Smooth muscle cell (in vitro differentiated cells): ENCODE results near the gene PHF12. TPM values are rescaled to one million over a fixed set of nuclear protein-coding genes. Genes with fewer than 3 reads are reported as not detected.

ENCODE experiments used
- DNase-seq: peaks from one replicate; lab custom pipeline; 2025; ENCODE audit not compliant: unreplicated experiment; lab: John Stamatoyannopoulos, UW
- H2AFZ ChIP-seq: fragments of 200-600 bp; sonication (generic); 2 replicates; pipeline ENCODE4 v1.6.0; 2016; ENCODE audit warnings: antibody characterized with exemption, low read depth, mild to moderate bottlenecking
- H3F3A ChIP-seq: fragments of 200-600 bp; sonication (generic); 2 replicates; pipeline ENCODE4 v1.6.0; 2017; ENCODE audit warnings: antibody characterized with exemption, low read depth
- H3K27ac ChIP-seq: fragments of 200-600 bp; sonication (generic); 2 replicates; pipeline ENCODE4 v1.5.1; 2016; ENCODE audit warnings: low read depth, mild to moderate bottlenecking
- H3K27me3 ChIP-seq: fragments of 200-600 bp; sonication (generic); 2 replicates; pipeline ENCODE4 v1.6.1; 2016; ENCODE audit warnings: low read depth, mild to moderate bottlenecking
- H3K36me3 ChIP-seq: fragments of 200-600 bp; sonication (generic); 2 replicates; pipeline ENCODE4 v1.5.1; 2016; ENCODE audit warnings: low read depth
- H3K4me1 ChIP-seq: fragments of 200-600 bp; sonication (generic); 2 replicates; pipeline ENCODE4 v1.5.1; 2016; ENCODE audit warnings: low read depth
- H3K4me2 ChIP-seq: fragments of 200-600 bp; sonication (generic); 2 replicates; pipeline ENCODE4 v1.6.0; 2016; ENCODE audit warnings: mild to moderate bottlenecking
- H3K4me3 ChIP-seq: fragments of 200-600 bp; sonication (generic); 2 replicates; pipeline ENCODE4 v1.5.1; 2016; ENCODE audit warnings: mild to moderate bottlenecking
- H3K79me2 ChIP-seq: fragments of 200-600 bp; sonication (generic); 2 replicates; pipeline ENCODE4 v1.6.0; 2016; ENCODE audit warnings: low read depth, mild to moderate bottlenecking
- H3K9ac ChIP-seq: fragments of 200-600 bp; sonication (generic); 2 replicates; pipeline ENCODE4 v1.6.0; 2016; ENCODE audit warnings: low read depth
- H3K9me3 ChIP-seq: fragments of 200-600 bp; sonication (generic); replicated peaks from 2 replicates; pipeline ENCODE4 v1.5.1; 2016; ENCODE audit warnings: low read depth
- H4K20me1 ChIP-seq: fragments of 200-600 bp; sonication (generic); 2 replicates; pipeline ENCODE4 v1.6.0; 2016; ENCODE audit warnings: low read depth
- CTCF ChIP-seq: fragments of 200-600 bp; sonication (generic); IDR thresholded peaks from 2 replicates; pipeline ENCODE4 v1.5.1; 2017; ENCODE audit warnings: borderline replicate concordance, mild to moderate bottlenecking, antibody characterized with exemption; ENCODE audit not compliant: insufficient read depth, poor library complexity, severe bottlenecking
- WGBS: methylation state at CpG from one replicate; pipeline ENCODE4 v1.1.7; 2016; ENCODE audit warnings: low lambda C conversion rate; 5-methylcytosine and 5-hydroxymethylcytosine counted together
- polyA plus RNA-seq: library from polyadenylated mRNA; unstranded; fragments of >200 nt; fragmentation: Nextera tagmentation; extraction: Ambion mirVana; gene quantifications from 2 replicates; pipeline ENCODE4 v1.2.1, GENCODE V29; 2016
- total RNA-seq: library from RNA; depleted of rRNA; stranded (reverse); fragments of >200 nt; gene quantifications from 2 replicates; pipeline ENCODE4 v1.2.3, GENCODE V29; 2014

Gene PHF12
- total and polyA plus RNA-seq, 2 experiments from 2014 or later, result 14.0 to 18.9 TPM

DNA sequence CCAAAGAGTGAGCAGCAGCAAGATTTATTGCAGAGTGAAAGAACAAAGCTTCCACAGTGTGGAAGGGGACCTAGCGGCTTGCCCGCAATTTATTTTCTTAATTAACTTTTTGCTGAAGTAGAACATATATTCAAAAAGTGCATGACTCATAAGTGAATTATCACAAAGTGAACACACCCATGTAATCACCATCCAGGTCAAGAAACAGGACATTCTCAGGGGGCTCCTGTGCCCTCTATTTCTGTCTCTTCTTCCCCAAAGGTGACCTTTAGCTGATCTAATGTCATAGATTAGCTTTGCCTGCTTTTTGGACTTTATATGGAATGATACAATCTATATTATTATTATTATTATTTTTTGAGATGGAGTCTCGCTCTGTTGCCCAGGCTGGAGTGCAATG, 76.6 kb downstream of the PHF12 start:
- no peak overlapping the region for H3K4me2 ChIP-seq
- no peak for DNase-seq
- TF ChIP-seq CTCF, result no peak
- H3K4me3 ChIP-seq, result no peak overlapping the region
- no peaks in the 10 kb centered on the region for H3K4me1 ChIP-seq
- H3K79me2 ChIP-seq, result no peaks in the 10 kb centered on the region
- no peaks in the 10 kb centered on the region for H4K20me1 ChIP-seq
- H3K9ac ChIP-seq, result no peak overlapping the region
- H3K36me3 ChIP-seq, result no peaks in the 10 kb centered on the region
- peaks cover 5% of the 10 kb centered on the region for H3F3A ChIP-seq
- WGBS, result 97% methylated on average over 3 of the region's 3 CpGs
- H2AFZ ChIP-seq, result no peak overlapping the region
- H3K27me3 ChIP-seq, result no peaks in the 10 kb centered on the region
- no peaks in the 10 kb centered on the region for H3K9me3 ChIP-seq
- H3K27ac ChIP-seq, result no peak overlapping the region

DNA sequence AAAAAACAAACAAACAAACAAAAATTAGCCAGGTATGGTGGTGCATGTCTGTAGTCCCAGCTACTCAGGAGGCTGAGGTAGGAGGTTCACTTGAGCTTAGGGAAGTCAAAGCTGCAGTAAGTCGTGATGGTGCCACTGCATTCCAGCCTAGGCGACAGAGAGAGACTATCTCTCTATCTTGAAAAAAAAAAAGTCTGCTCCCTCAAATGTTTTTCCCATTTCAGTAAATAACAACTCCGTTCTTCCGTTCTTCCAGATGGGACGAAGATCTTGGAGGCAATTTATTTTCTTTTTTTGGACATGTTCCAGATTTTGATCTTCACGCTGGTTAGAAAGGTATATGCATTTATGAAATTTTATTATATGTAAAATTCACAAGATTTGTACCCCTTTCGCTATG, 77.5 kb downstream of the PHF12 start:
- peaks cover 5% of the 10 kb centered on the region for H3F3A ChIP-seq
- no peaks in the 10 kb centered on the region for H3K79me2 ChIP-seq
- H4K20me1 ChIP-seq, result no peaks in the 10 kb centered on the region
- H3K9me3 ChIP-seq, result no peaks in the 10 kb centered on the region
- H3K4me2 ChIP-seq, result no peak overlapping the region
- TF ChIP-seq CTCF, result no peak
- no peaks in the 10 kb centered on the region for H3K36me3 ChIP-seq
- no peaks in the 10 kb centered on the region for H3K27me3 ChIP-seq
- no peak overlapping the region for H3K9ac ChIP-seq
- DNase-seq, result no peak
- no peak overlapping the region for H3K4me3 ChIP-seq
- 94% methylated on average over 7 of the region's 7 CpGs for WGBS
- no peak overlapping the region for H3K27ac ChIP-seq
- no peak overlapping the region for H2AFZ ChIP-seq
- no peaks in the 10 kb centered on the region for H3K4me1 ChIP-seq

GRCh38 chr17:28871056-28871579, 80.2 kb downstream of the PHF12 start:
- no peaks in the 10 kb centered on the region for H3K4me1 ChIP-seq
- peaks cover 5% of the 10 kb centered on the region for H3F3A ChIP-seq
- no peak for DNase-seq
- H3K79me2 ChIP-seq, result no peaks in the 10 kb centered on the region
- H3K36me3 ChIP-seq, result no peaks in the 10 kb centered on the region
- H3K9me3 ChIP-seq, result no peaks in the 10 kb centered on the region
- H3K4me3 ChIP-seq, result no peak overlapping the region
- H3K27ac ChIP-seq, result no peak overlapping the region
- no peak overlapping the region for H3K9ac ChIP-seq
- WGBS, result 86% methylated on average over 6 of the region's 6 CpGs
- no peaks in the 10 kb centered on the region for H4K20me1 ChIP-seq
- no peak overlapping the region for H3K4me2 ChIP-seq
- no peak overlapping the region for H2AFZ ChIP-seq
- TF ChIP-seq CTCF, result no peak
- no peaks in the 10 kb centered on the region for H3K27me3 ChIP-seq

- Histone ChIP-seq H3K4me2 (no peak overlapping the region), H2AFZ (no peak overlapping the region), H3K9me3 (no peaks in the 10 kb centered on the region), H3K4me3 (no peak overlapping the region), H3F3A (peaks cover 5% of the 10 kb centered on the region), H3K79me2 (no peaks in the 10 kb centered on the region), H3K27ac (no peak overlapping the region), H3K27me3 (no peaks in the 10 kb centered on the region), H3K9ac (no peak overlapping the region), H3K4me1 (no peaks in the 10 kb centered on the region), H3K36me3 (no peaks in the 10 kb centered on the region), H4K20me1 (no peaks in the 10 kb centered on the region)
- WGBS, result 93% methylated on average over 7 of the region's 7 CpGs
- DNase-seq, result no peak
- no peak for TF ChIP-seq CTCF
Observed at GRCh38 chr17:28867276-28867675, 84.0 kb downstream of the PHF12 start.
